GM12801 (cell line): ENCODE data around the gene CCNE1.

Experiments used
- CTCF ChIP-seq: IDR thresholded peaks from one replicate; pipeline ENCODE4 v1.5.1; 2011; ENCODE audit warnings: control low read depth; ENCODE audit not compliant: insufficient read length; ENCODE audit errors: extremely low read depth

The CCNE1 gene

GRCh38 chr19:29867984-29868383 is 56.2 kb downstream of the CCNE1 start:
- TF ChIP-seq CTCF = no peak

GRCh38 chr19:29871143-29871542 is 59.4 kb downstream of the CCNE1 start:
- no peak for TF ChIP-seq CTCF

GRCh38 chr19:29872224-29872731 is 60.5 kb downstream of the CCNE1 start:
- no peak for TF ChIP-seq CTCF

GRCh38 chr19:29873024-29873800 is 61.4 kb downstream of the CCNE1 start:
- TF ChIP-seq CTCF = no peak
